PC-9 (cell line): ENCODE data around the gene MGAT5.

Experiments
- EZH2 ChIP-seq: fragments of 200-600 bp; sonication (generic); IDR thresholded peaks from 2 replicates; pipeline ENCODE4 v1.8.0; 2017; ENCODE audit warnings: antibody characterized with exemption, low read depth
- TF ChIP-seq, protein P1 (sequence below): fragments of 200-600 bp; sonication (generic); conservative IDR thresholded peaks from 2 replicates; pipeline ENCODE4 v1.6.1; 2017; ENCODE audit warnings: mixed run types, antibody characterized with exemption, mild to moderate bottlenecking, moderate library complexity

DNA sequence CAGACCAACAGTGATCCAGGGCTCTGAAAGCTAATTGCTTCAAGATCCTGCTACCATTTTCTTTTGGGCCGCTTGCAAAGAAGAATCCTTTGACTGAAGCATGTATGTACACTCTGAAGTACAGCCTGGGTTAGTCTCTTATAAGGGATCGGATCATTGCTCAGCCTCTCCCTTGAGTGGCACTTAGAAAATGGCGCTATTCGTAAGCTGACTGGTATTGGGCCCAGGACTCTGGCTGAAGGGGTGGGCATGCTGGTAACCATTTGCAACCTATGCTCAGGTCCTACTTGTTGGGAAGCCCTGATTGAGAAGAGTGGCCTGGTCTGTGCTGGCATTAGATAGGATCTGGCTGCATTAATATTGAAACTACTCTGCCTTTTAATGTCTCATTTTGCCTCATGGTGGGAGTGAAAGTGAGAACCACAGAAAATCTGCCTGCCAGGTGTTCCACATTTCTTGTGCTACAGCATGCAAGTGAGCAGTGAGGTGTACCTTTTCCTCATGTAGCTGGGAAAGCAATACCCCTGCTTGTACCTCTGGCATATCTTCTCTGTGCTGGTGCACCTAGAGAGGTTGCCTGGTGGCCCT is 661 bp upstream of the MGAT5 start:
- no peak for TF ChIP-seq EZH2
- TF ChIP-seq, protein P1, sequence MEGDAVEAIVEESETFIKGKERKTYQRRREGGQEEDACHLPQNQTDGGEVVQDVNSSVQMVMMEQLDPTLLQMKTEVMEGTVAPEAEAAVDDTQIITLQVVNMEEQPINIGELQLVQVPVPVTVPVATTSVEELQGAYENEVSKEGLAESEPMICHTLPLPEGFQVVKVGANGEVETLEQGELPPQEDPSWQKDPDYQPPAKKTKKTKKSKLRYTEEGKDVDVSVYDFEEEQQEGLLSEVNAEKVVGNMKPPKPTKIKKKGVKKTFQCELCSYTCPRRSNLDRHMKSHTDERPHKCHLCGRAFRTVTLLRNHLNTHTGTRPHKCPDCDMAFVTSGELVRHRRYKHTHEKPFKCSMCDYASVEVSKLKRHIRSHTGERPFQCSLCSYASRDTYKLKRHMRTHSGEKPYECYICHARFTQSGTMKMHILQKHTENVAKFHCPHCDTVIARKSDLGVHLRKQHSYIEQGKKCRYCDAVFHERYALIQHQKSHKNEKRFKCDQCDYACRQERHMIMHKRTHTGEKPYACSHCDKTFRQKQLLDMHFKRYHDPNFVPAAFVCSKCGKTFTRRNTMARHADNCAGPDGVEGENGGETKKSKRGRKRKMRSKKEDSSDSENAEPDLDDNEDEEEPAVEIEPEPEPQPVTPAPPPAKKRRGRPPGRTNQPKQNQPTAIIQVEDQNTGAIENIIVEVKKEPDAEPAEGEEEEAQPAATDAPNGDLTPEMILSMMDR = no peak
